NOMO-1 treated with DMSO at 0.1 percent for 48 hours (cell line): Measurements from ENCODE around the gene TSPAN4.

ENCODE experiments used
- DNase-seq: peaks from one replicate; lab custom pipeline; 2025; ENCODE audit not compliant: unreplicated experiment; lab: John Stamatoyannopoulos, UW

The TSPAN4 gene

DNA sequence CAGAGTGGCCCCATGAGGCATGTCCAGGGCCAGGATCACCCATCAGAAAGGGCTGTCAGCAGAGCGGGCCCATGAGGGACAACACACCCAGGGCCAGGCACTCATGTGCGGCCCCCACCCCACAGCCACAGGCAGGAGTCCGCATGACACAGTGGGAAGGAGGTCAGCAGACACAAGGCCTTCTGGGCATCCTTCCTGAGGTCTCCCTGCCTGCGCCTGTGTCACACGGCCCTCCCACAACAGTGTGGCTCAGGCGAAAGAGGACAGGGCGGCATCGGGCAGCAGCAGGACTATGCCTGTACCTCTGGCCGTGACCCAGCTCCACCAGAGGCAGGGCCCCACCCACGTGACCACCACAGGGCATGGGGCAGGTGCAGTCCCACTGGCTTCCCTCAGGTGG, 40.9 kb downstream of the TSPAN4 start:
- no peak for DNase-seq

DNA sequence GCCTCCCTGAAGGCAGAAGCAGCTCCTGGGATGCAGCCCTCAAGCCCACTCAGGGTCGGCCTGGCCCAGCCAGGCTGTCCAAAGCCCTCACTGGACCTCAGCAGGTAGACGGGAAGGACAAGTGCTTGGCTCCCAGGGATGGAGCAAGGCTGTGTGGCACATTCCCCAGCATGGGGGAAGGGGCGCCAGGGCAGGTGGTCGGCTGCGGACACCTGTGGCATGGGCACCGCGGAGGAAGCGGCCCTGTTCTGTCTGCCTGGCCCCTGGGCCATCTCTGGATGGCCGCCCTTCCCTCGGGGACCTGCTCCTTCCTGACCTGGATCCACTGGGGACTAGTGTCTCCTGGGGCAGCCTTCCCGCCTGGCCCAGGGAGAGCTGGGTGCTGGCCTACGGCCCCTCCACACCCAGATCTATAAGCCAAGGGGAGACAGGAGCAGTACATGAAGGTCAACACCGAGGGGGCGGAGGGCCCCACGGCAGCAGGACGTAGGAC, 42.0 kb downstream of the TSPAN4 start:
- DNase-seq, result no peak

DNA sequence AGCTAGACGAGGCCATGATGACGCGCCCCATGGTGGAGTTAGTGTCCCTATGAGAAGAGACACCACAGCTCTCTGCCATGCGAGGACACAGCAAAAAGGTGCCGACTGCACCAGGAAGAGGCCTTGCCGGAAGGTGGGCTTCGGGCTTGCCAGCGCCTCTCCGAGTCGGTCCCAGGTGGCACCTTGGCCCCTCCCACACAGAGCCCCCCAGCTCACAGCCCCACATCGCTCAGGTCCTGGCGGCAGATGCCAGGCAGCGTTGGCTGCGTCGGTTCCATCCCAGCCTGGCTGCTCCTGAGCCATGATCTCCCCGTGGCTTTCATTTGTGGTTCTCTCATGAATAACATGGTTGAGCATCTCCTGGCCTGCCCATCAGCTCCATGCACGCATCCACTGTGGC, 43.9 kb downstream of the TSPAN4 start:
- no peak for DNase-seq

DNA sequence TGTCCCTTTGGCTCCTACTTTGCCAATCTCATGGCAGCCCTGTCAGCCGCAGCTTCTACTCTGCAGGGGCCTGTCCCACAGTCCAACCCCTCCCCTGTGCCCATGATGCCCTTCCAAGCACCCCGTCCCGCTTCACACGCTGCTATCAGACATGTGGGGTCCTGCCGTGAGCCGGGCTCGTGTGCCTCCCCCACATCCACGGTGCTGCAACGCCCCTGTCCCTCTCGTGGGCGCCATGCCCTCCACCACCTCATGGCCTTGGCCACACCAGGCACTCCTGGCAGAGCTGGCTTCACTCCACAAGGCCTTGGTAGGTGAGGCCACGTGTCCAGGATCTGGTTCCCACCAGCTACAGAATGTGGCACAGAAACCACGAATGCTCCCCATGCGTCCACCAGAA, 44.9 kb downstream of the TSPAN4 start:
- no peak for DNase-seq

DNA sequence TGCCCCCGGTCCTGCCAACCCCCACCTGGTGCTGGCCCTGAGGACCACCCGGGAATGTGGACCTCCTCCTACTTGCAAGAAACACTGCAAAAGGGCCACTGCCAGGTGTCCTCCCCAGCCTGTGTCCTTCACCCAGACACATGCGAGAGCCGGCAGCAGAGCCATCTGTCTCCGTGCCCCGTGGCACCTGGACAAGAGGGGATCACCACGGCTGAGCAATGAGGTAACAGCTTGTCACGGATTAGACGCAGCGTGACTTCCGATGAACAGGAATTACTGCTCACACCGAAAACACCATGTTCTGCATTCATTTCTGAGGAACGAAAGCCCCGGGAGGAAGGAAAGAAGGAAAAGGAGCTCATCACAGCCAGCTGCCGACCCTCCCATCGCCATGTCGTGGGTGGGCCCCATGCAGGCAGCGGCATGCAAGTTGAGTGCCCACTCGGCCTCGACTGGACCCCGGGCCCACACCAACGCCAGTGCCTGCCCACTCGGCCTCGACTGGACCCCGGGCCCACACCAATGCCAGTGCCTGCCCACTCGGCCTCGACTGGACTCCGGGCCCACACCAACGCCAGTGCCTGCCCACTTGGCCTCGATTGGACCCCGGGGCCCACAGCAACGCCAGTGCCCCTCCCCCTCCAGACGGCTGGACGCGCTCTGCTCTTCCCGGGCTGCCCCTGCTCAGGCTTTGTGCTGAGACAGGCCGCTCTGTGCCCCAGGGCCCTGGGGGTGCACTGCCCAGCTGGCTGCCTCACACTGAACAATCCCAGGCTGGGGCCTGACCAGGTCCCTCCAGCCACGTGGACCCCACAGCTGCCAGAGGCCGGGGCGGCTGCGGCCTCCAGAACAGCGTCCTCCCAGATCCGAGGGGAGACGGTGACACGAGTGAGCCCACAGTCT, 45.9 kb downstream of the TSPAN4 start:
- no peak for DNase-seq

DNA sequence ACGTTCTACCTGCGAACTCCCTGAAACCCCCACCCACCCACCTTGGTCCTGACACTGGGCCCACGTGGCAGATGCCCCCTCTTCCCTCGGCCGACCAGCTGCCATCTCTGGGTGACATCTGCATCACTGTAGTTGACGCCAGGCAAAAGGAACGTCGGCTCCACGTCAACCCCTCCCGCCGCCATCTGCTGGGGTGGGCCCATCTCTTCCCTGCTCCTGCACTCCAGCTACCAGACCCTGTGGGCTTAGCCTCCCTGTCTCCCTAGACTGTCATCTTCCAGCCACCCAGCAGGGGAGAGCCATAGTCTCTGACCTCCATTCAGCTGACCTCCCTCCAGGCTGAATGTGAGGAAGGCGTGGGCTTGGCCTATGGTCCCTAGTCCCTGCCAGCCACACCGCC, 46.6 kb downstream of the TSPAN4 start:
- DNase-seq, result no peak

DNA sequence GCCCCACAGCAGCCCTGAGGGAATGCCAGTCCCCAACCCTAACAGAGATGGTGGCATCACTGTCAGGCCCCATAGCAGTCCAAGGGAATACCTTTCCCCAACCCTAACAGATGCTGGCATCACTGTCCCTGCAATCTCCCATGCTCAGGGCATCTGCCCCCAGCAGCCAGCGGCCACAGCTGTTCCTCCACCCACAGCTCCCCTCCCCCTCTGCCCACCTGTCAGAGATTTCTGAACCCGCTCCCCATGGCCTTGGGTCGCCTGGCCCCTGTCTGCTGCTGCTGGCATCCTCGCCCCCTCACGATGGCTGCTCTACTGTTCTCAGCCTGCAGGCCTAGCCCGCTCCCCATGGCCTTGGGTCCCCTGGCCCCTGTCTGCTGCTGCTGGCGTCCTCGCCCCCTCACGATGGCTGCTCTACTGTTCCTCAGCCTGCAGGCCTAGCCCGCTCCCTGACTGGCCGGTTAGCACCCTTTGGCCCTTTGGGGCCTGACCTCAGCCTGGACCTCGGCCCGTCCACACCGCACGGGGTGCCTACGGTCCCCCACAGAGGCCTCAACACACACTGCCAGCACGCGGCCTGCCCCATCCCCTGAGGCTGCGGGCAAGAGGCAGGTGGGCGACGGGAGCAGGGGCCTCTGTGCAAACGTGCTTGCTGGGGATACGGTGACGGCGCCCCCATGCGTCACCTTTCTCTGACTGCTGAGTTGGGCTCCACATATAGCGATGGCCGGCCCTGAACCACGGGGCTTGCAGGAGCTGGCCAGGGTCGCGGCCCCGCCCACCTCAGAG, 47.2 kb downstream of the TSPAN4 start:
- no peak for DNase-seq

DNA sequence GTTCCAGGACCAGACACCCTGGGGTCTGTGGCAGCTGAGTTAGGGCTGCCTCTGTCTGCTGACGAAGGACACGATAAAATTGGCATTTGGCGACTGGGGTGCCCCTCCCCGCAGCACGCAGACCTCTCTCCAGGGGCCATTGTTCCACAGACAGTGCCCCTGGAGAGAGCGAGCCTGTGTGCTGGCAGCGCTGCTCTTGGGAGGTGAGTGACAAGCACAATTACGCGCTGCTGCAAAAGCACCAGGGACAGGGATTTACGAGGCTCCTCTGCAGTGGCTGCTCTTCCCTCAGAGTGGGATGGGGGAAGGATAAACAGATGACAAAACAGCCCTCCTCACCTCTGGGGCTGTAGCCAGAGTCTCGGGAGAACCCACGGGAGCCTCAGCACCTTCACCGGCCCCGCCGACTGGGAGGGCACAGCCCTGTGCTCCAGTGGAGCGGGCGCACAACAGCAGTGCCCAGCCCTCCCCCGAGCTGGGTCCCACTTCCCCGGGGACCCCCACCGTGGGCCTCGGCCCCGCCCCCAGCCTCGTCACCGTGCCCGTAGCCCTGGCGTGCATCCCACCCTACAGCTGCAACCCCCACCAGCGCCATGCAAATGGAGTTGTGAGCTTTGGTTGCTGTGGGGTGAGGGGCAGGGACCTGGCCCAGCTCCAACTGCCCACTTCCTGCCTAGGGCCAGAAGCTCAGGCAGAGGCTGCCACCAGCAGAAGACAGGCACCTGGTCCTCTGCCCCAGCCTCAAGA, 48.3 kb downstream of the TSPAN4 start:
- no peak for DNase-seq

DNA sequence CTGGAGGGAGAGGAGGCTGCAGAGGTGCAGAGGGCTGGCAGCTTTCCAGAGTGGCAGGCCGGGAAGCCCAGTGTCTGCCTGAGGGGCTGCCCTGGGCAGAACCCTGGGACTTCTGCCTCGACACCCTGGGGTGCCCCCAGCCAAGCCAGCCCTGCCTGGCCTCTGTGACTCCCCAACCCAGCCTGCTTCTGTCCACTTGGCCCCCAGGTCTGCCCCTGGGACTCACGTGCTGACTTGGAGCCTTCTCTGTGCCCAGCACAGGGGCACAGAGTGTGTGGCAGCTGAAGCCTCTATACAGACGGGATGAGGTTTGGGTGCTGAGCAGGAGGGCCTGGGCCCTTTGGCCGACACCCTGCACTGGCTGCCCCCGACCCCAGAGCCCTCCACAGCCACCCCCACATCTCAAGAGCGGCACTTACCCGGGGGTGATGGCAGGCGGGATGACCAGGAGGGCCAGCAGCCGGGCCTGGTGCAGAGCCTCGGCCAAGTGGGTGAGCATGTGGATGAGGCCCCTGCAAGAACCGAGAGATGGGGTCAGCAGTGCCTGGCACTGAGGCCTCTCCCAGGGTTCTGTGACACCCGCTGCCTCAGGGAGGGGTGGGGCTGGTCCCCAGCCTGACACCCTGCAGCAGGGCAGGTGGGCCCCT, 50.5 kb downstream of the TSPAN4 start:
- no peak for DNase-seq

DNA sequence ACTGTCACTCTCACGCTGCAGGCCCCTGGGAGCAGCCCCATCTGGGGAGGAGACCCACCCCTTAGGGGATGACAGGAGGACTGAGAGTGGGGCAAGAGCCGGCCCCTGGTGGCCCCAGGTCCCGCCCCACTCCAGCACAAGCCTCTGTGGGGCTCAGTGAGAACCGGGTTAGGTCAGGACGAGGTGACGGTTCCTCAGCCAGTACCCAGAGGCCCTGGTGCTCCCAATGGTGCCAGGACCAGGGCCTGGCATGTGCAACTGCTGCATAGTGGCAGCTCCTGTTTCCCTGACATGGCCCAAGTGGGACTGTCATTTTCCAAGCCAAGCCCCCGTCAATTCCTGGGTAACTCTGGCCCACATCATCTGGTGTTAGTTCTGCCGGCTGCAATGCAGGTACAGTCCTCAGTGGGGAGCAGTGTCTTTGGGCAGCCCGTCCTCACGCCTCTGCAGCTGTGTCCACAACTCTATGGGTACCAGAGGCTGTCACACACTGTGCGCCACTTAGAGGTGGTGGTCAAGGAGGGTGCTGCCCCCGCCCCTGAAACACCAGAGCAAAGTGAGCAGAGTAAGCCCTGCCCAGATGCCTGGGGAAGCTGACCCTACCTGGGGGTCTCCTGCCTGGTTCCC, 52.0 kb downstream of the TSPAN4 start:
- DNase-seq, result no peak

DNA sequence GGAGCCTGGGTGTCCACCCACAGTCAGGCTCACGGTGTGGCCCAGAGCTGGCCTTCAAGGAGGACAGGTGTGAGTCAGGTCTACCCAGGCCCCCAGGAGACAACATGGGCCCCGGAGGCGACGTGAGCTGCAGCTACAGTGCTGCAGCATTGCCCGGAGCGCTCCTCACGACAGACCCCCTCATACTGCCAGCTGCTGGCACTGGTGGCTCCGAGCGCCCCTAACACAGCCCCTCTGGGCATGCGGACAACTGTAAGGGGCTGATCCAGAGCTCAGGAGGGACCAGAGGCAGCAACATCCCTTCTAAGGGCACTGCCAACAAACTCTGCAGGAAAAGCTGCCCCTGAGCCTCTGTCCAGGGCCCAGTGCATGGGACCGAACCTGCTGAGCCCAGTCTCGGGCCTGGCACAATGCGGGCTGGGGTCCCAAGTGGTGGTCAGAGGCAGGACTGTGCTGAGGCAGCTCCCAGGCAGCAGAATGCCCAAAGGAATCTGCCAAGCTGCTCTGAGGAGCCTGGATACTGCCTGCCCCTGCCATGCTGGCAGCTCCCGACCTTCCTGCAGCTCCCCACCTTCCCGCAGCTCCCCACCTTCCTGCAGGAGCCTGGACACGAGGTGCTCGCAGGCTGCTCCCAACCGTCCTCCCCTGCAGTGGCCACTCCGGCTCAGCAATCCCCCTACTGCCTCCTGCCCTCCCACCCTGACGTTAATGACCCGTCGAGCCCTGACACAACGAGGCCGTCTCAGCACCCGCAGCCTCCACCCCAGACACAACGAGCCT, 52.9 kb downstream of the TSPAN4 start:
- DNase-seq, result no peak

DNA sequence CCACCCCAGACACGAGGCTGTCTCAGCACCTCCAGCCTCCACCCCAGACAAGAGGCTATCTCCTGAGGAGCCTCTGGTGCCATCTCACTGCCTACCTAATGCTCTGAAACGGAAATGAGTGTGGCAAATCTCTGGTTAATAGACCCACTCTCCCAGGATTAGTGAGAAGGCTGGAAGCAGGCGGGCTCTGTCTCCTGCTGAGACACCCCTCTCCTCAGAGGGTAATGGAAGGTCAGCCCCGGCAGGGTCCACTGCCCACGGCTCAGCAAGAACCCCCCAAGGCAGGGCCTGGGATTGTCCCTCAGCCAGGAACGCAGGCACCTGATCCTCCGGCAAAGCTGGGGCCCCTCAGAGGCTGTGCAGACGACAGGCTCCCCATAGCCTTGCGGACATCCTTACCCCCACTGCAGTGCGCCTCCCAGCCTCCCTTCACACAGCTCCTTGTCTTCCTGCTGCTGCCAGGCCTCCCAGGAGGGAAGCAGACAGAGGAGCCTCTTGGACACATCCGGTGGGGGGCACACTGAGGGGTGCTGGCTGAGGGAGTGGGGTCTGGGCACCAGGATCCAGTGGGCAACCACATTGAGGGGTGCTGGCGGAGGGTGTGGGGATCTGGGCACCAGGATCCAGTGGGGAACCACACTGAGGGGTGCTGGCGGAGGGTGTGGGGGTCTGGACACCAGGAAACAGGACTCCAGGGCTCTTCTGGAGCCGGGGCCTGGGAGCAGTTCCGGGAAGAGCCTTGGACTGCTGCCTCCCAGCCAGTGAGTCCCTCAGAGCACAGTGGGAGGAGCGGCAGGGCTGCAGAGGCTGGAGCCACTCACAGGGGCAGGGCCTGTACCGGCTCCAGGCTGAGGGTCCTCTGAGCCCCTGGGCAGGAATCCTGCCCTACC, 54.8 kb downstream of the TSPAN4 start:
- DNase-seq, result no peak

DNA sequence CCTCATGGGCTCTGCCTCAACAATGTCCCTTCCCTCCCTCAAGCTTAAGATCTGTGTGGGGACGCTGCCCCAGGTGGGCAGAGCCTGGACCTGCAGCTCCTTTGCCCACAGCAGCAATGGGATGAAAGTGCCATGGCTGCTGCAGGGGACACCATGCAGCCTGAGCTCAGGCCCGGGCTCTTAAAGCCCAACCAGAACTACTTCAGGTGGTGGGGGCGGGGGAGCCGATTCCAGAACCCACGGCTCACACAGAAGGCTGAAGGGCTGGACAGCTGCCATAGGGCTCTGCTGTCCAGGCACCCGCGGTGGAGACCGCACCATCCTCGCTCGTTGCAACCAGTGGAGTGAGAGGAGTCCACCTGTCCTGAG, 55.5 kb downstream of the TSPAN4 start:
- DNase-seq, result no peak

DNA sequence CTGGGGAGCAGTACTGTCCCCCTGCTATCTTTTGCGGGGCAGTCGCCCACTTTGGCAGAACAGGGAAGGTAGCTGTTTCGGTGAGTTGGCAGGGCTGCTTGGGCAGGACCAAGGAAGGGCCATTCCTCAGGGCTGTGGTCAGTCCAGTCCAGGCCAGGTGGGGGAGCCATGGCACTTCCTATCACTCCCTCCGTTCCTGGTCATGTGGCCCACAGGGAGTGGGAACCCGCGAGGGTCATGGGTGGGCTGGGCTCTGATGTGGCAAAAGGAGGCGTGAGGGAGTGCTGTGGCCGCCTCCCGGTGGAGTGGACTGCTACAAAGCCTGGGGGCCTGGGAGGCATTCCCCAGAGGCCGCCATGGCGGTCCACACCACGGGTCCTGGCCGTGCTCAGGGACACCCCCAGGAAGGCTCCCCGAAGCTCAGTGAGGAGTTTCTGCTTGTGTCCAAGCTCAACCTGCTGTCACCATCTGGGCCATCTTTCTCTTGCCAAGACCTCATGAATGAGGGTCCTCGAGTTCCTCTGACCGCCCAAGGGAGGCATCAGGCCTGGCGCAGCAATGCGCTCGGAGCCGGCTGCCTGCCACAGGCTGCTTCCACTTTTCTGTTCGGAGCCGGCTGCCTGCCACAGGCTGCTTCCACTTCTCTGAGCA, 56.0 kb downstream of the TSPAN4 start:
- no peak for DNase-seq

DNA sequence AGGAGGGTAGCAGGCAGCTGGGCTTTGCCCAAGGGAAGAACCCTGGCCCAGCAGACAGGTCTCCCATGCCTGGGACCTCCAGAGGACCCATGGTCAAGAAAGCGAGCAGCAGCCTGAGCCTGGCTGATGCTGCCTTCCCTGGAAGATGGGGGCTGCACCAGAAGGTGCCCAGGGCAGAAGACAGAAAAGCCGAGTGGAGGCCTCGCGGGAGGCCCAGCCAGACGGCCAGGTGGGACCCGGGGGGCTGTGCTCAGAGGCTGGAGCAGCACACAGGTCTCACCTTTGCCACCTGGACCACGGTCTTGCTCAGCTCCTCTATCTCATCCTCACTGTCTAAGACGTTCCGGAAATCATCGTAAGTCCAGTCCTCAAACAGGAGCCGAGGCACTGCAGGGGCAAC, 57.1 kb downstream of the TSPAN4 start:
- DNase-seq, result no peak

DNA sequence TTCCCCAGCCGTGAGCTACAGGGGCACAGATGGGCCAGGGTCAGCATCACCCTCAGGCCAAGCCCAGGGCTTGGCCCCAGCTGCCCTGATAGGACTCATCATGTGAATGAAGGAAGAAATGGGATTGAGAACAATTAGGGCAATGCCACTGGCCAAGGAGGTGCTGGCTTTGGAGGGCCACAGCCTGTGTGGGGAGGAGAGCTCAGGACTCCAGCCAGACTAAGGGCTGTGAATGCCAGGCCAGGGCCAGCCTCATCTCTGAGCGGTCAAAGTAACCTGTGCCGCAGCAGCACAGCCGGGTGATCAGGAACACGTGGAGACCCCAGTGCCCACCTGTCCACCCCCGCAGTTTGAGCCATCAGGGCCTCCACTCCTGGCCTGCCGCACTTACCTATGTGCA, 57.9 kb downstream of the TSPAN4 start:
- DNase-seq, result no peak

DNA sequence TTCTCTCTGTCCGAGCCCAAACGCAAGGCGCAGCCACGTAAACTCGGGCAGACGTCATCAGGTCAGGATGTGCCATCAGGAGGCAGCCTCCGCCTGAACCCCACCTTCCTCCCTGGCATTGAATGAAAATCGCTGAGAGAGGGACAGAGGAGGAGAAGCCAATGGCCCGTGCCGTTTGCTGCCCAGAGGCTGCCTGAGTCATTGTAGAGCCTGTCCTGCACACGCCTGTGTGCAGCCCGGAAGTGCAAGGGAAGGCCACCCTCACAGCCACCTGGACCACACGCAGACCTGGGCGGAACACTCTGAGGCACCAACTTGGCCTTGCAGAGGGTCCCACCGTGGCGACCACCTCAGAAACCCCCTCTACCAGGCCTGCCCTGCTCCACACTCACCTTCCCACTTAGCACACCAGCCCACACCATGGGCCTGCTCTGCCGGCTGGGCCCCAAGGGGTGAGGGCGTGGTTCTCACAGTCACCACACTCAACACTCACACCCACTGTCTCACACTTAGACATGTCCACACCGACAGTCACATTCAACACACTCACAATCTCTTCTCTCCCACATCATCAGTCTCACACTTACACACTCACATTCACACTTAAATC, 58.9 kb downstream of the TSPAN4 start:
- DNase-seq, result no peak

DNA sequence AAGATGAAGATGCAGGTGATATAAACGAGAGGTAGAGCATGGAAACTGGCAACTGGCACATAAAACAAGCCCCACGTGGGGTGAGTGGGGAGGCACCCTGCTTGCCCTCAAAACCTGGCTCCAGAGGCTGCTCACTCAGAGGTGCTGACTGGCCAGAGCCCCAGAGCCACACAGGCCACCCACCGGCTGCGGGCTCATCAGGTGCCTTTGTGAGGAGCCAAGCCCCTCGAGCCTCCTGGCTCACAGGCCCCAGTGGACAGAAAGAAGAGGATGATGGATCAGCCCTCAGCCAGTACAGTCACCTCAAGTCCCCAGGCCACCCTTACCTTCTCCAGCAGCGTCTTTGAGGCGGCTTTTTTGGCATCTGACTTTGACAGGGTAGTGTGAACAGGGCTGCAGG, 61.7 kb downstream of the TSPAN4 start:
- DNase-seq, result no peak
